ENCODE measurements around the gene SHISA2.
"Not testable (repeated sequence)": the region's sequence is repeated elsewhere in the genome, so short reads cannot be mapped to it uniquely, and the experiment has no call there.

Gene SHISA2

DNA sequence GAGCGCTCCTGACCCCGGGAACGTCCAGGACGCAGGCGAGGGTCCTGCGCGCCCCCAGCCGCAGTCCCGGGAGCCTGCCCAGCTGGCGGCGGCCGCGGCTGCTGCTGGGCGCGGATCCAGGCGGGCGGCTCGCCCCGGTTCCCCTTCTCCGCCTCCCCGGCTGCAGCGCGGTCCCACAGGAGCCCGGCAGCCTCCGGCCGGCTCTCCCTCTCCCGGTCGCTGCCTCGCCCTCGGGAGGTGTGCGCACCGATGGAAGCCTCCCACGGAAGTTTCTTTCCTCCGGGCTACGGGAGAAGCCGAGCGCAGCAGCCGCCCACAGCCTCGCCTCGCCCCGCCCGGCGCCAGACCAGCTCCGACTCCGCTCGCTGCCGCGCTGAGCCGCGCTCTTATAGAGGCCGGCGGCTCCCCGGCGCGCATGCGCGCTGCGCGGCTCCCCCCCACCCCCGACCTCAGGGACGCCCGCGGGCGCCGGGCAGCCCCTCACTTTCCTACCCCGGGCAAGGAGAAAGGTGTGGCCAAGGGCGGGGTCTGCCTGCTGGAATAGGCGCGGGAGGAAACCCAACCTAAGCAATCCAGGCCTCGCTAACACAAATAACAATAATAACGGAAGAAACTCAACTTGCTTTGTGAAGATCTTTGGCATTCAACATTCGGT, at the start of gene SHISA2:
TSS of gene SHISA2 (minus strand) at position 360 of the 655 bp plus-strand sequence. CDS start 1,041 bp downstream, outside the sequence.
- no peak for DNase-seq (ENCODE audit: low read depth)

- DNase-seq (ENCODE audit: low read depth) = no peak
Measured at GRCh38 chr13:26095846-26096610, 44.2 kb upstream of the SHISA2 start.

DNA sequence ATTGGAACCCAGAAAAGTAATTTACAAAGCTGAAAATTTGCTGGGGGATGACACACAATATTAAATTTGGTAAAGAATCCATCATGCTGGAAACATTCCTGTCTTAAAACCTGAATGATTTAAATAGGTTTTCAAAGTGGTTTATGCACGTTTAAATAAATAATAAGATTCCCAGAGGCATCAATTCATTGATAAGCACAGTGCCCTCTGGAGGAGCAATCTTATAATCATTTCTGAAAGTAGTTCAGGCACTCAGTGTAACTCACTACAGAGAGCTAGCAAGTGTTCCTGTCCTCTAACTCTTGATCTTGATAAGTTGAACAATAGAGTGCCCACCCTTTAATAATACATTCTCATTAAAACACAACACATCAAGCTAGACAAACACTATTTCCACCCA, 43.5 kb upstream of the SHISA2 start:
- DNase-seq (ENCODE audit: low read depth) = no peak

DNA sequence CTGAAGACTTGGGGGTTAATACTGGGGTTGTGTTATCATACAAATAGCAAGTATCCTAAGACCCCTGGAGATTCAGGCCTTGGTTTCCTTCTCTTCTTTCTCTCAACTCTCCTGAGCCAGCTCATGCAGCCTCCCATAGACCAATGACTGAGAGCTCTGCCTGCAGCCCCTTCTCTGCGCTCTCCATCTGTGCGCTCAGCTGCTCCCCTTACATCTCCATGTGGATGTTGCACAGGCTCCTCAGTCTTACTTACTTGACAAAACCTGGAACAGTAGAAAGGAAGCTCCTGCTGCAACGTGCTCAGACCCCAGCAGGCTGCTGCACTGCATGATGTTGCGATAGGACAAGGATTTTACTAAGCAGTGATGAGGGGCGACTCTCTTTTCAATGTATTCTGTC, 25.0 kb upstream of the SHISA2 start:
- not testable (repeated sequence) for DNase-seq (ENCODE audit: low read depth)

GRCh38 chr13:26075498-26075897, 23.7 kb upstream of the SHISA2 start:
- DNase-seq (ENCODE audit: low read depth) = no peak

GRCh38 chr13:26074706-26075105, 22.9 kb upstream of the SHISA2 start:
- no peak for DNase-seq (ENCODE audit: low read depth)

DNA sequence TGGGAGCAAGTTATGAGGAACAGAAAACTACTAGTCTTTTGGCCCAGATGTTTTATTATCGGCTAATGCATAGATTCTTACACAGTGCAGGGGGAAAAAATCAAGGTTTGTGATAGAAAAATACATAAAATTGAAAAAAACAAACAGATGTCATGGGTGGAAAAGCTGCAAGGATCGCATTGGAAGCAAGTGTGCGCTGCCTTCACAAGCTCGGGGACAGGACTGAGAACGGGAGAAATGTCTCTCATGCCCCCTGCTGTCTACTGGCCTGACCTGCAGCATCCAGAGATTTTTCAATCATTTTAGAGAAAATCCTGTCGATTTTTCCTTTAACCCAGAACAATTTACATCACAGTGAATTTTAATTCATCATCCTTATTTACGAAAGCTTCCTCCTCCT, 20.5 kb upstream of the SHISA2 start:
- DNase-seq (ENCODE audit: low read depth) = not testable (repeated sequence)

DNA sequence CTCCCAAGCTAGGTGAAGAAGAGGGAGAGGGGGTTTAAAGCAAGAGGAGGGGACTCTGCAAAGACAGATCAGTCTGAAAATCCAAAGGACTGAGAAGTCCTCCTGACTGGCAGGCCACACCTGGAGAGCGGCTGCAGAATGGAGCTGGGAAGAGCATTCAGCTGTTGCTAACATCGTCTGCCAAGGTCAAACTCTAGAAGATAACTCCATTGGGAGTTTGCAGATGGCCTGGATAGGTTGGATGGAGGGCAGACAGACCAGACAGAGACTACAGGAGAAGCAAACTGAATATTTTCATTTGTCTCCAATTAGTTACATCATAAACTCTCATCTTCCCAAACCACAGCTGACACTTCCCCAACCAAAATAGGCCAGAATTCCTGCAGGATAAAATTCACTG, 19.9 kb upstream of the SHISA2 start:
- no peak for DNase-seq (ENCODE audit: low read depth)

DNA sequence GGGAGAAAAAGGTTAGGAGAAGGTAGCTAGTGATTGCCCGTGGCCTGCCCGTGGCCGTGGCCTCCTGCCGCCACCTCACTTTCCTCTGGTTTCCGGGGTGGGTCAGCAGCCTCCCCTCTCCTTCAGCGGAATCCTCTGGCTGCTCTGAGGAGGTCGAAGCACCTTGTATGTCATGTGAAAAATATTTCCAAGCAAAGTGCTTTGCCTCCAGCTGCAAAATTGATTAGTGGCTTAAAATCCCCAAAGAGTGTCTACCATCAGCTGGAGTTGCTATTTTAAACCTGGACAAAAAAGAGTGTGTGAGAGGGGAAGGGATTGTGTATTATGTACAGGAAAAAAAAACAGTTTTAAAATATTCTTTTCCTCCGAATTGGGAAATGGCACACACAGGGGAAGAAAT, 17.8 kb upstream of the SHISA2 start:
- DNase-seq (ENCODE audit: low read depth) = not testable (repeated sequence)

- DNase-seq (ENCODE audit: low read depth) = not testable (repeated sequence)
Measured at GRCh38 chr13:26068372-26068771, 16.6 kb upstream of the SHISA2 start.

DNA sequence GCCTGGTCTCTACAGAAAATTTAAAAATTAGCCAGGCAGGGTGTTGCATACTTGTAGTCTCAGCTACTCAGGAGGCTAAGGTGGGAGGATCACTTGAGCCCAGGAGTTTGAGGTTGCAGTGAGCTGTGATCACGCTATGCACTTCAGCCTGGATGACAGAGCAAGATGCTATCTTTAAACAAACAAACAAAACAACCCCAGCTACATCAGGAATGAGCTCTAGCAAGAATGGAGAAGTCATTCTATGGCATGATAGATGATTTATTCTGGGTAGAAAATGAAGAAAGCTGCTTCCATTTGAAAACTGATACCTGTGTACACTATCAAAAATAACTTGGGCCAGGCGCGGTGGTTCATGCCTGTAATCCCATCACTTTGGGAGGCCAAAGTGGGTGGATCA, 15.8 kb upstream of the SHISA2 start:
- DNase-seq (ENCODE audit: low read depth) = no peak

- DNase-seq (ENCODE audit: low read depth) = not testable (repeated sequence)
Measured at GRCh38 chr13:26066492-26066891, 14.7 kb upstream of the SHISA2 start.

DNA sequence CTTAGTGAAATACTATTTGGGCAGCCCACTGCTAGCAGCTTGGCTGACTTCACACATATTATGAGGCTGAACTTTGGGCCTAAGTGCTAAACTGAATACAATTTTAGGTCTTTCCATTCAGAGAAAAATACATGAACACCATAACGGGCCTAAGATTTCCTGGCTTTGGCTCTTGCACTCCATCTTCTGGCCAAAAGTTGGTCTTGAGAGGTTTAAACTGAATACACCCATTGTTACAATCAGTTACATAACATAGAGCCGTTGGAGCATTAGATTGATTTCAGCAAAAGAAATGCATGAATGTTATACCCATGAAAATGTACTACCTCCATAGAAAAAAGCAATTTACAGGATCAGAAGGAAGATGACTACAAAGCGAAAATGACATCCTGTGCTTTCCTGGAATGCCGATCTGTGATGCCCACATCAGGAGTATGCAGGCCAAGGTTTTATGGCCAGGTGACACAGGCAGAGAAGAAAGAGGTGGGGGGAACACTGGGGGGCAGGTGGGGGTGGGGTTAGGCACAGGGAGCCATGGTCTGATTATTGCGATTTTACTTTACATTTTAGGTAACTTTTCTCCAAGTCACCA, 11.1 kb upstream of the SHISA2 start:
- no peak for DNase-seq (ENCODE audit: low read depth)

GRCh38 chr13:26061947-26062346, 10.1 kb upstream of the SHISA2 start:
- DNase-seq (ENCODE audit: low read depth) = no peak

DNA sequence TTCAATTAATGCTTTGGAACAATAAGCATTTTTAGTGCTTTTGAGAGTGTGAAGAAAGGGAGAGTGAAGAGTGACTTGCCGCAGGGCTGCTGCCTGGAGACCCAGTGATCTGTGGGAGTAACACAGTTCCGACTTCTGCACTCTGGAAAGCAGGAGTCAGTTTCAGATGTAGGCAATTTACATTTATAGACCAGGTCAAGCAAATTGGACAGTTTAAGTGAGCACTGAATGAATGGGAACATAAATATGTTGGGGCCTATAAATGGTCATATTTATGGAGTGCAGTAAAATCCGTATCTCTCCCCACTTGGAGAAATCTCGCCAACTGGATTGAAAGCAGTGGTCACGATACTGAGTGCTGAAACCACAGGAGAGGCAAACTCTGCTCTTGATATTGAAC, 9.4 kb upstream of the SHISA2 start:
- DNase-seq (ENCODE audit: low read depth) = no peak

GRCh38 chr13:26060357-26060756, 8.5 kb upstream of the SHISA2 start:
- DNase-seq (ENCODE audit: low read depth) = no peak

GRCh38 chr13:26058704-26059103, 6.9 kb upstream of the SHISA2 start:
- no peak for DNase-seq (ENCODE audit: low read depth)

DNA sequence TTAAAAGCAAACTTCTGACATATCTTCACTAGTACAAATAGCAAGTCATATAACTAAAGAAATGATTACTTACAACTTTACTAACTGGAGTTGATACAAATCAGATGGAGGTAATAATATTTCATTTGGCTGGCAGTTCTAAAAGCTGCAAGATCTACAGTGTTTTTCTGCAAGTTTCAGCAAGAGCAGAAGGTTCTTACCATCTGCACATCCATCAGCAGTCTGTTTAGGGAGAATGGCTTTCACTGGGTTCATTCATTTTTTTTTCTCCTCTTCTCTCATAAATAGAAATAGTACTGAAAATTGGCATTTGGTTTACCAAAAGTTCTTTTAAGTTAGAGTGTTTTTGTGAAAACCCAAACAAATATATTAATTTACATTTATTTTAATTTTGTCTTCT, 3.1 kb upstream of the SHISA2 start:
- DNase-seq (ENCODE audit: low read depth) = no peak

- no peak for DNase-seq (ENCODE audit: low read depth)
Measured at GRCh38 chr13:26053418-26053980, 1.7 kb upstream of the SHISA2 start.

DNA sequence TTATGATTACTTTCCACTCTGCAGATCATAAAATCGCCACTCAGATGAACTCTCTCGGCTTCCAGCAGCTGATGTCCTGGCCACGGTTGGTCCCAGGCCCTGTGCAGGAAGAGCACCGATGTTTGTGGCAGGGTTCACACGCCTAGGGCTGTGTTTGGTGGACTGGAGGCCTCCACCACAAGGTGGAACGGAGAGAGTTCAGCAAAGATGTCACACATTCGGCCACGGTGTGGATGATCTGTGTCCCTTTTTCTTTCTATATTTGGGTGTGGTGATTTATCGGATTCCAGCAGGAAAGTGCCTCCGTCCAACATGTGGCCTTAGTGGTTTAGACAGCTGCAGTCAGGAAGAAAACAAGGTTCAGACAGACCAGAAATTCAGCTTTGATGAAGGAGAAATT, 521 bp upstream of the SHISA2 start:
- DNase-seq (ENCODE audit: low read depth) = no peak

DNA sequence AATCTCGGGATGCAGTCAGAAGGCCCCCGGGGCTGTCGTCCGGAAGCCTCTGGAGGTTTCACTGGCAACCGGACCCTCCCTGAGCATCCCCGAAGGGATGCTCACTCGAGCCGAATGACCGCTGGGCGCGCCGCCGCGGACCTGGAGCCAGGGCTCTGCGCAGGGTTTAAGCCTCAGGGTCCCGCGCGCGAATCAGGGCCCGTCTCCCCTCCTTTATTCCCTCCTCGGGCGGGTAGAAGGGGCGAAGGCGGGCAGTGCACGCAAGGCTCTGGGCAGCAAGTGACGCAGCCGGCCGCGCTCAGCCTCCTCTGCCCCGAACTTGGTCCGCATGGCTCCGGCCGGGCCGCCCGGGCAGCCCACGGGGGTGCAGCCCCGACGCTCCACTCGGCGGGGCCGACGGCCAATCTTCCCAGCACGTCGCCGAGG, 572 bp downstream of the SHISA2 start:
- no peak for DNase-seq (ENCODE audit: low read depth)

GRCh38 chr13:26050568-26051230, 1.1 kb downstream of the SHISA2 start:
- no peak for DNase-seq (ENCODE audit: low read depth)
